Stimulated activated naive CD8-positive, alpha-beta T cell treated with anti-CD3 and anti-CD28 coated beads, Interleukin-15, Interleukin-2, amounts not matched to agents 100 ng/mL and 50 ng/mL, for 24 hours (primary cell): ENCODE measurements around the gene ASGR1.

ENCODE experiments used
- H3K27ac Mint-ChIP-seq: one replicate; pipeline ENCODE4 v1.8.0; 2021; ENCODE audit warnings: mild to moderate bottlenecking, mixed read lengths
- H3K27me3 Mint-ChIP-seq: one replicate; pipeline ENCODE4 v1.8.0; 2021; ENCODE audit warnings: mixed read lengths
- H3K36me3 Mint-ChIP-seq: one replicate; pipeline ENCODE4 v1.8.0; 2021; ENCODE audit warnings: low read depth, mixed read lengths
- H3K4me1 Mint-ChIP-seq: one replicate; pipeline ENCODE4 v1.8.0; 2021; ENCODE audit warnings: low read depth, mixed read lengths
- H3K4me3 Mint-ChIP-seq: one replicate; pipeline ENCODE4 v1.8.0; 2021; ENCODE audit warnings: mild to moderate bottlenecking, mixed read lengths
- H3K9me3 Mint-ChIP-seq: one replicate; pipeline ENCODE4 v1.8.0; 2021; ENCODE audit warnings: mixed read lengths

The ASGR1 gene

DNA sequence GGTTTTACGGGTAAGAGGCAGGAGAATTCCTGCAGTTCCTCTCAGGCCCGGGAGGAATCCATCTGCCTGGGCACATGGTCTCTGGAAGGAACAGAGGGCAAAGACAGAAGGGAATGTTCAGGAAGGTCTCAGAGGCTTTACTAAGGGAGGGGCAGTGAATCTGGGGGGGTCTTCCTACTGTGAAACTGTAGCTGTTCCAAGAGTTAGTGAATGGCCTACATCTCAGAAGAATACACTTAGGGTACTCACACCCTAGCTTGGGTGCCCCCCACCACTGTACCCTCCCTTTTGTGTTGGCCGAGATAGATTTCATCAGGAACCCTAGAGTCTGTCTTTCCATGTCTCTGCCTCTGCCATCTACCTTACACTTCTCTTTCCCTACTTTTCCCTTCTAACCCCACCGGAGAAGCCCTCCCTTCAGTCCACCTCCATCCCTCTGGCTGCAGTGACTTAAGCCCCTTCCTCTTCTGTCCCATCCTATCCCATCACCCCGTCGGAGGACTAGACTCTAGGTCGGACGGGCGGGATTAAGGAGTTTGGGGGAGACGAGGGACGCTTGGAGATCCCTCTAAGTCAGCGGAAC lies 40.1 kb upstream of the ASGR1 start:
- Mint-ChIP-seq H3K4me1 (peaks cover 62% of the 10 kb centered on the region), H3K27ac (peak overlapping the region; percentile 93), H3K9me3 (no peaks in the 10 kb centered on the region), H3K36me3 (peaks cover 10% of the 10 kb centered on the region), H3K4me3 (peak overlapping the region; percentile 91), H3K27me3 (no peaks in the 10 kb centered on the region)

DNA sequence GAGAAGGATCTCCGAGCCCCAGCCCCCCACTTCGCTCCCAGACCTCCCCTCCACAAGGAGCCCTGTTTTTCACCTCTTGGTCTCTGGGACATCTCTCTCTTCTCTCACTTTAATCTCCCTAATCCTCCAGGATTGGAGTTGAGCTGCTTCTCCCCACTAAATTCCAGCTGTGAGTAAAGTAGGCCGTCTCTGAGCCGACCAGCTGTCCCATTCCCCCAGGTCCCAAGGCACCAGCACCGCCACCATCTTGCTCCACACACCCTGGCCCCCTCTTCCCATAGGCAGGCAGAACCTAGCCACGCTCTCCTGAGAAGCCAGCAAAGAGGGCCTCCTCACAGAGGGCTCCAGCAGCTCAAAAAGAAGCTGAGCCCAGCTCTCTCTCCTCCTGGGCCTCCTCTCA lies 39.6 kb upstream of the ASGR1 start:
- Mint-ChIP-seq H3K27me3 (no peaks in the 10 kb centered on the region), H3K27ac (peak overlapping the region; percentile 93), H3K36me3 (peaks cover 7% of the 10 kb centered on the region), H3K4me1 (peaks cover 68% of the 10 kb centered on the region), H3K4me3 (peak overlapping the region; percentile 91), H3K9me3 (no peaks in the 10 kb centered on the region)

DNA sequence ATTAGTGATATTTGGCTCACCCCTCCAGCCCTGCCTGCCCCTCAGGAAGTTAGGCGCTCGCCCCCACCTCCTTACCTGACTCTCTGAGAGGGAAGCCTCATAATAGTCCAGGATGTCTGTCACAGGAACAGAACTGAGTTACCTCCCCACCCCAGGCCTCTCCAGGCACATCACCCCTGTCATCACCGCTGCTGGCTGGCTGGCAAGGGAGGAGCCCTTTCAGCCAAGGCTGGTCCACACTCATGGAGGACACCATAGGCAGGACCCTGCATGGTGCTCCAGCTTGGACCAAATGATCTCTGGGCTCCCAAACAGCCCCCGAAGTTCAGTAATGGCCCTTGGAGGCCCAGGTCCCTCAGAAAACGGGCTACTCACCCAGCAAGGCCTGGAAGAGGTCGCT lies 39.0 kb upstream of the ASGR1 start:
- H3K9me3 Mint-ChIP-seq, result no peaks in the 10 kb centered on the region
- H3K4me1 Mint-ChIP-seq, result peaks cover 73% of the 10 kb centered on the region
- peak overlapping the region; percentile 39 for H3K4me3 Mint-ChIP-seq
- peaks cover under 1% of the 10 kb centered on the region for H3K36me3 Mint-ChIP-seq
- no peaks in the 10 kb centered on the region for H3K27me3 Mint-ChIP-seq
- peak overlapping the region; percentile 28 for H3K27ac Mint-ChIP-seq

DNA sequence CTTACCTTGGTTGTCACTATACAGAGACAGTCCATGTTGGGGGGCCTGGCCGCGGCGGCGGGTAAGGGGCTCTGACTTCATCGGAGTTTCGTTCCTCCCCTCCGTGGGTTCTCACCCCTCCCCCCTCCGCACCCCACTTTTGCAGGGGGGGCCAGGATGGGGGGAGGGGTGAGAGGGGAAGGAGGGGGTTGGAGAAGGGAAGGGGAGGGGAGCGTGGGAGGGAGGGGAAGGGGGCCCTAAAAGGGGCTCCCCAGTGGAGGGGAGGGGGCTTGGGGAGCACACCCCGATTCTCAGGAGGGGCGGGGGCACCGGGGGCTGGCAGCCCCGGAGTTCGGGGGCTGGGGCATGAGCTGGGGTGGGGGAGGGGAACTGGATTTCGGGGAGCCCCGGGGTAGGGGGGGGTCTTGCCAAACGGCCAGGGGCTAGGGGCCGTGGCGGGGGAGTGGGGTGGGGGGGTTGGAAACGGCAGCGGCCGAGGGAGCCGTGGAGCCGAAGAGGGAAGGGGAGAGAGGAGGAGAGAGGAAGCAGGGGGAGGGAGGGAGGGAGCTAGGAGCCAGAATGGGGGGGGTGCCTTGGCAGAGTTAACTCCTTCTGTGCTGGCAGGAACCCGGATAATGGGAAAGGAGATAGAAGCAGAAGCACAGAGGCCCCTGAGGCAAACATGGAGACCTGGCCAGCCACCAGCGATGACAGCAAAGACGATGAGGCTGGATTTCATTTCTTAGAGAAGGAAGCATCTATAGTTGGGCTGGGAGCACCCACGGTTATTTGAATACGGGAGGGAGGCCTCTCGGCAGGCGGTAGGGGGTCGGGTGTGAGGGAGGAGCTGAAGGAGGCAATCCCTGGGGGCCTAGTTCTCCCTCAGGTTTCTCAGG lies 38.2 kb upstream of the ASGR1 start:
- peak overlapping the region; percentile 61 for H3K4me3 Mint-ChIP-seq
- H3K27me3 Mint-ChIP-seq, result no peaks in the 10 kb centered on the region
- no peaks in the 10 kb centered on the region for H3K9me3 Mint-ChIP-seq
- H3K27ac Mint-ChIP-seq, result peak overlapping the region; percentile 65
- H3K36me3 Mint-ChIP-seq, result no peaks in the 10 kb centered on the region
- peaks cover 75% of the 10 kb centered on the region for H3K4me1 Mint-ChIP-seq

DNA sequence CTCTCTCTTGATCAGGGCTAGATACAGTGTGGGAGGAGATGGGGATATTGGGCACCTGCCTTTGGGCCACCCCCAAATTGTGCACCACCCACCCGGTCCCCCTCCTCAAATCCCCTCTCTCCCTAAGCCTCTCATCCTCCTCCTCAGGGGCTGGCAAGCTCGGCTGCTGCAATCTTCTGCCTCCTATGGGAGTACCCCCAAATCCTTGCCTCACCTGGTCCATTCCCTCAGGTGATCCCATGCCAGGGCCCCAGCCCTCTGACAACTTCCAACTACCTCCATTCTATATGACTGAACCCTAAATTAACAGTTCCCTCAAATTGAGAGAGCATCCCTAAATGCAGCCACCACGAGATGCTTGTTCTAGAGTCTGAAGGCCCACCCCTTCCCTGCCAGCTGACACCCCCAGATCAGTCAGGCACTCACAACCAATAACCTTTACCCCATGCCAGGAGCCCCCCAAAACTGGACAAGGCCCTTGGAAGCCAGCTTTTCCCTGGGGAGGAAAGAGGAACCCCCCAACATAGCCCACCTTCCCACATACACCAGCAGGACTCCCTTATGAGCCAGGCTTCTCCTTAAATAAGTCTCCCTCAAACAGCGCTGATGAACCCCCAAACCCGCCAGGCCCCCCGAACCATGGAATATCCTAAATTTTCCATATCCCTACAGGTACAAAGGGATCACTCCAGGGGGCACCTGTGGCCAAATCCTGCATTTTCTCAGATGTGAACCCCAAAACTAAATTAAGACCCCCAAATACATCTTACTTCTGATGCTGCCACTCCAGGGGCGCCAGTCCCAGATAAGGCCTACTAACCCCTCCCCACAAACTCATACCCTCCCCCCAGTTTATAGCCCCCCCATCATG lies 37.3 kb upstream of the ASGR1 start:
- H3K27me3 Mint-ChIP-seq, result no peaks in the 10 kb centered on the region
- peaks cover 80% of the 10 kb centered on the region for H3K4me1 Mint-ChIP-seq
- peak overlapping the region; percentile 65 for H3K27ac Mint-ChIP-seq
- H3K9me3 Mint-ChIP-seq, result no peaks in the 10 kb centered on the region
- H3K36me3 Mint-ChIP-seq, result no peaks in the 10 kb centered on the region
- H3K4me3 Mint-ChIP-seq, result peak overlapping the region; percentile 61

DNA sequence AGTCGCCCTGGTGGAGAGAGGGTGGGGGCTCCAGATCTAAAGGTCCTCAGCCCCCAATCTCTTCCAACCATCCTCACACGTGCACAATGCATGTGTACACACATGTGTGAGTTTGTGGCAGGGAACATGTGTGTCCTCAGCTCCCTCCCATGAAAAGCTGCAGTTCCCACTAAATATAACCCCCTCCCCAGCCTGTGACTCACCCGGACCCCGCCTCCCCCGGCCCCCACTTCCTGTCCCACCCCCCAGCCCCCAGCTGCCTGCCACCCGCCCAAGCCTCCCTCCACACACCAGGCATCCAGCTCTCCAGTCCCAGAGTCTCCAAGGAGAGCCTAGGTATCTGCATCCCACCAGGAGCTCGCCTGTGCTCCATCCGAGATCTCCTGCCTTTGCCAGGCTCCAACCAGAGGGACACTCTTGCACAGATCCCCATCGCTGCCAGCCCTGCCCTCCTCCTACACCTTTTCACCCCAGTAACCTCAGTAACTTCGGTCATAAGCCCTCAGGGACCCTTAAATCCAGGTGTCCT lies 36.5 kb upstream of the ASGR1 start:
- Mint-ChIP-seq H3K4me1 (peaks cover 73% of the 10 kb centered on the region), H3K4me3 (peak overlapping the region; percentile 88), H3K36me3 (no peaks in the 10 kb centered on the region), H3K9me3 (no peaks in the 10 kb centered on the region), H3K27ac (peak overlapping the region; percentile 97), H3K27me3 (no peaks in the 10 kb centered on the region)

DNA sequence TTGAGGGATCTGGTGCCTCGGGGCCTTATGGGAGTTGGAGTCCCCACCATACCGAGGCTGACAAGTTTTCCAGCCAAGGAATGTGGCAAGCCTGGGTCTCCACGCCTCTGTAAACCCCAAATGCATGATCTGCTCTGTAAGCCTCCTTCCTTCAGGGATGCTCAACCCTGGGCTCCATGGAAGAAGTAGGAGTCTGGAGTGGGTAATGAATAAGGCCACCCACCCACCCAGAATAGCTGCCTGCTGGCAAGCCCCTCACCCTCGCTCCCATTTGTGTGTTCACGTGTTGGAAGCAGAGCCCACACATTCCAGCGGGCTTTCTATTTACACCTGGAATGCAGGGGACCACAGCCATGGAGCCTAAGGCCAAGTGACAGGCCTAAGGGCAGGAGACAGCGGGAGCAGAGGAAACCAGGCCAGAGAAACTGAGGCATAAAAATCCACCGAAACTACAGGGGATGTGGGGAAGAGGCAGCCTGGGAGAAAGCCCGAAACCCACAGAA lies 36.0 kb upstream of the ASGR1 start:
- Mint-ChIP-seq H3K4me1 (peaks cover 69% of the 10 kb centered on the region), H3K27me3 (no peaks in the 10 kb centered on the region), H3K9me3 (no peaks in the 10 kb centered on the region), H3K36me3 (no peaks in the 10 kb centered on the region), H3K27ac (peak overlapping the region; percentile 97), H3K4me3 (peak overlapping the region; percentile 88)

DNA sequence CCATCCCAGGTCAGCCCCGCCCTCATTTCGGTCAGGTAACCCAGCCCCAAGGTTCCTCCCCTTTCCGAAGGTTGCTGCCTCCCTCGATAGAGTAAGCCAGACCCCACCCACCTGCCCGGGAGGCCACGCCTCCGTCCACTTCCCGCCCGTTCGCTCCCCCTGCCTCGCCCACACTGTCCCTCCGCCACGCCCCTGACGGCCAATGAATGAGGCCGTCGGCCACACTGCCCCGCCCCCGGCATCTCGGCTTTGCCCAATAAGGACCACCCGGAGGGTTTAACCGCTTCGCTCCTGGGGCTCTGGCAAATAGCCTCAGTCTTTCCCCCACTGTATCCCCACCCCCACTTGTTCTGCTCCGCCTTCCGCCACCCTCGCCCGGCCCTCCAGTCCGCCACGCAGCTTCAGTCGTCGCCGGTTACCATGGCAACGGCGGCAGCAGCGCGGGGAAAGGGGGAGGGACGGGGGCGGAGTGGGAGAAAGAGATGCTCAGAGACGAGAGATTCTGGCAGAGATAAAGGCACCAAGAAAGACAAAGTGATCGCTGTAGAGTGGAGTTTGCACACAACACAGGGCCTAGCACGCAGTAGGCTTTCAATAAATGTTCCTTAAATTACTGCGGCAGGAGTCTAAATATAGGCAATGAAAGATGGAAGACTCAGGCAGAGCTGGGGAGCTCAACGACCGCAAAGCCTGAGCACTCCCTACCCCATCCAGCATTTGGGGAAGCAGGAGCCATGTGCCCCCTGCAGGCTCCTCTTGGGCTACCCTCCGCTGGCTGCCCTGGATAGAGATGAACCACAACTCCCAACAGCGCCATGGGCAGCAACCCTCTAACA lies 35.3 kb upstream of the ASGR1 start:
- H3K4me3 Mint-ChIP-seq, result peak overlapping the region; percentile 88
- H3K4me1 Mint-ChIP-seq, result peaks cover 70% of the 10 kb centered on the region
- H3K36me3 Mint-ChIP-seq, result no peaks in the 10 kb centered on the region
- H3K27ac Mint-ChIP-seq, result peak overlapping the region; percentile 97
- H3K27me3 Mint-ChIP-seq, result no peaks in the 10 kb centered on the region
- H3K9me3 Mint-ChIP-seq, result no peaks in the 10 kb centered on the region

DNA sequence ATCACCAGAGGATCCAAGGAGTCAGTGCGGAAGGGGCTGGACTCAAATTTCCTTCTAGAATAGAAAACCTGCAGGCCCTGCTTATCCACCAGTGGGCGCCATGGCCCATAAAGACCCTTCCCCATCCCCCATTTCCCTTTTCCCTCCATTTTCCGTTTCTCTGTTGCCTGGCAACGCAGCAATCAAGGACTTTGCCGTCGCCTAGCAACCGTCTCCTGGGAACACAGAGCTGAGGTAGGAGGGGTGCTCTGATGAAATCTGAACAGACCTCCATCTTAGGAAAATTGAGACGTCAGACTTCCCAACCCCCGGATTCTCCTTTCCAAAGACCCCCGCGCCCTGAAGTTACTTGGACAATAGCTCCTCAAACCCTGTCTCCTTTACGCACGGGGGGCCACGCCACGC lies 34.7 kb upstream of the ASGR1 start:
- Mint-ChIP-seq H3K36me3 (no peaks in the 10 kb centered on the region), H3K27ac (peak overlapping the region; percentile 97), H3K9me3 (no peaks in the 10 kb centered on the region), H3K4me1 (peaks cover 64% of the 10 kb centered on the region), H3K27me3 (no peaks in the 10 kb centered on the region), H3K4me3 (peak overlapping the region; percentile 88)

DNA sequence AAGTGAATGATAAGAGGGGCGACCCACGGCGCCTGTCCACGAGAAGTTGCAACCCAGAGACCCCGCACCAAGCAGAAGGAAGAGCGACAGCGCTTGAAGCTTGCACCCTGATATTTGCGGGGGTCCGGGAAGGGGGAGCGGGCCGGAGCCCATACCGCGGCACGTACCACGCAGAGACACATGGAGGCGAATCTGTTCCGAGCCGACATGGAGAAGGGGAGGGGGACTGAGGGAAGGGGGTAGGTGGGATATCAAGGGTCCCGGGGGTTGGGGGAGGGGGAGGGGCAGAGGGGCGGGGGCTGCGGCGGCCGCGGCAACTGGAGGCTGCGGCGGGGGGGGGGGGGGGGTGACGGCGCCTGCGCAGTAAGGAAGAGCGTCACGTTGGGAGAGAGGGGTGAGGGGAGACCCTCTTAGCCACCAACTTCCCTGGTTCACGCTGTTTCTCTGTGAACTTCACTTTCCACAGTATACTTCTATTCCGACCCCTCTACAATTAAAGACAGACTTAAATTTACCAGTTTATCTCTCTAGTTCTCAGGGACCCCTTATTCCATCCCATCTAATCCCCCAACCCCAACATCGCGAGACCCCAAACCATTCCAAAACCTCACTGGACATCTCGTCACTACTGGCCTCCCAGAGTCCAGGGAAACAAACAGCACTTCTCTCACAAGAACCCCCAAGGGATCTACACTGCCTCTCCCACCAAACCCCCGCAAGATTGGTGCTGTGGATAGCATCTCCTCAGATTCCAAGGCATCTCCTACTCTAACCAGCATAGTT lies 32.5 kb upstream of the ASGR1 start:
- H3K4me3 Mint-ChIP-seq, result no peak overlapping the region
- no peaks in the 10 kb centered on the region for H3K36me3 Mint-ChIP-seq
- no peak overlapping the region for H3K27ac Mint-ChIP-seq
- H3K9me3 Mint-ChIP-seq, result no peaks in the 10 kb centered on the region
- peaks cover 46% of the 10 kb centered on the region for H3K4me1 Mint-ChIP-seq
- H3K27me3 Mint-ChIP-seq, result no peaks in the 10 kb centered on the region

DNA sequence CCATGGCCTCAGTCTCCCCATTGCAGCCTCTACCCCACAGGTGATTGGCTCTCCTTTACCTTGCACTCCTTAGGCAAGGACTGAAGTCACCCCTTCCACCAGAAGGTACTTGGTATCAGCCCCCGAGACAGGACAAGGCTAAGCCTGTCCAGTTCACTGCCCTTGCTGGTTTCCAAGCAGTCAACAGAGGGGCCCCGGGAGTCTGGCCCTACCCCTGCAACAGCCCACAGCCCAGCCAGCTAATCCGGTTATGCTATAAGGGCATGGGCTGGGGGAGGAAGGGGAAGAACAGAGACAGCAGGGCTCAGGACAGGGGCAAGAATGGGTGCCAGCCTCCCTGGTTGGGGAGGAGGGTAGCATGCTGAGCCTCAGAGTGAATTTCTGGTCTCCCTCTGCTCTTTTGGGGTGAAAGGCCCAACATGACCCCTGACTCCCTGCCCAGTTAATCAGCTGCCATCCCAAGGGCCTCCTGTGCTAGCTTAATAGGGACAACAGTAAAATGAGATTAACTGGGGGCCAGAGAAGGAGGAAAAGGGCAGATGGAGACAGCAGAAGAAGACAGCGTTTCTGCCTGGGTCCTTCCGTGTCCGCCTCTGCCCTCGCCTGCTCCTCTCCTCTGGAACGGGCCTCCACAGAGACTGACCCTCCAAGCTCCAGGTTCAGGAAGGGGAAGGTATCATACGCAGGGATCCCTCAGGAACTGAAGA lies 29.7 kb upstream of the ASGR1 start:
- Mint-ChIP-seq H3K27ac (no peak overlapping the region), H3K4me3 (no peak overlapping the region), H3K36me3 (no peaks in the 10 kb centered on the region), H3K4me1 (peaks cover 40% of the 10 kb centered on the region), H3K27me3 (no peaks in the 10 kb centered on the region), H3K9me3 (no peaks in the 10 kb centered on the region)

DNA sequence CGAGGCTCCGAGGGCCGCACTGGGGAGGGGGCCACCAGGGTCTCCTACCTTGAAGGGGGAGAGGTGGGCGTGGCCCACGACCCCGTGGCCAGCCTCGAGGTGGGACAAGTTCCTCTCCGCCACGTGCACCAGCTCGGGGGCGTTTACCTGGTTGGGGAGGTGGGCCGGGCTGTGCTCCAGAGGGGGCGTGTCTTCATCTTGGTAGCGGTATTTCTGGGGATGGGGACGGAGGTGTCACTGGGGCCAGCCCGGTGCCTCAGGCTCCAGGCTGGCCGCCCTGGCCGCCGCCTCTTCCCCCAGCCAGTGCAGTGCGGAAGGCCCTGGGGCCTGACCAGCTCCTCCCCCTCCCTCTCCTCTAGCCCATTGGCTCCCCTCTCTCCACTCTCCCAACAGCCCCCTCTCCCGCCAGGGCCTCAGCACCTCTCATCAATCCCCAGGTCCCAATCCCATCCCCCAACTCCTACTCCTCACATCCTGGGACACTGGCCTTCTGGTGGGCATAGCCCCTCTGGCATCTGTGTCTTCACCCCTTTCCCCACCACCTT lies 28.9 kb upstream of the ASGR1 start:
- H3K27ac Mint-ChIP-seq, result no peak overlapping the region
- no peaks in the 10 kb centered on the region for H3K36me3 Mint-ChIP-seq
- H3K4me1 Mint-ChIP-seq, result peaks cover 37% of the 10 kb centered on the region
- H3K9me3 Mint-ChIP-seq, result no peaks in the 10 kb centered on the region
- no peak overlapping the region for H3K4me3 Mint-ChIP-seq
- H3K27me3 Mint-ChIP-seq, result no peaks in the 10 kb centered on the region
